Activated CD8-positive, alpha-beta T cell treated with anti-CD3 and anti-CD28 coated beads for 36 hours (primary cell): ENCODE data around the gene C16orf74. TPM values are rescaled to one million over a fixed set of nuclear protein-coding genes. Genes with fewer than 3 reads are reported as not detected.

Source experiments
- ATAC-seq: fragments of 200-7000 bp; cut with Tn5 transposase; one replicate; pipeline ENCODE4 v1.10.0; 2021; ENCODE audit warnings: mild to moderate bottlenecking, moderate library complexity
- CTCF ChIA-PET: fragments of 350-600 bp; sonication (Branson Sonifier 250); formaldehyde crosslinking; loops from one replicate; lab custom pipeline; 2021; ENCODE audit warnings: antibody characterized with exemption; lab: Charles Lee
- POLR2A ChIA-PET: fragments of 350-600 bp; sonication (Branson Sonifier 250); formaldehyde crosslinking; loops from one replicate; lab custom pipeline; 2021; ENCODE audit warnings: antibody characterized with exemption; lab: Charles Lee
- DNase-seq: peaks from one replicate; pipeline ENCODE4 v3.0.0-alpha.2; 2020
- H3K27ac Mint-ChIP-seq: one replicate; pipeline ENCODE4 v1.8.0; 2021; ENCODE audit warnings: mild to moderate bottlenecking, mixed read lengths
- H3K27me3 Mint-ChIP-seq: one replicate; pipeline ENCODE4 v1.8.0; 2021; ENCODE audit warnings: mixed read lengths
- H3K36me3 Mint-ChIP-seq: one replicate; pipeline ENCODE4 v1.8.0; 2021; ENCODE audit warnings: low read depth, mixed read lengths
- H3K4me1 Mint-ChIP-seq: one replicate; pipeline ENCODE4 v1.8.0; 2021; ENCODE audit warnings: low read depth, mixed read lengths
- H3K4me3 Mint-ChIP-seq: one replicate; pipeline ENCODE4 v1.8.0; 2021; ENCODE audit warnings: mild to moderate bottlenecking, moderate library complexity, mixed read lengths
- H3K9me3 Mint-ChIP-seq: one replicate; pipeline ENCODE4 v1.8.0; 2021; ENCODE audit warnings: mixed read lengths
- intact Hi-C: fragments of 100-400 bp; cut with micrococcal nuclease; formaldehyde crosslinking; loops from one replicate; pipeline ENCODE4 v1.10.0; 2022
- total RNA-seq, 2 experiments: library from RNA; stranded (reverse); gene quantifications; one replicate each; pipeline ENCODE4 v1.2.3, GENCODE V29; 2021
- TF ChIP-seq, protein P1 (sequence below): fragments of 200-600 bp; IDR thresholded peaks from one replicate; pipeline ENCODE4 v1.8.0; 2022; ENCODE audit warnings: antibody characterized with exemption, mild to moderate bottlenecking

C16orf74 gene
- total RNA-seq, 2 experiments from 2014 or later: 1.1 to 1.4 TPM

GRCh38 chr16:85768199-85768598 is 17.3 kb upstream of the C16orf74 start:
- intact Hi-C loops: no loop called here
- ChIA-PET CTCF (interaction anchor here (1.0 kb wide), 1 partner anchor 51 kb away, joined by 3 read pairs; no protein-coding TSS in a partner anchor), POLR2A (no interaction called here)
- Mint-ChIP-seq H3K4me1 (no peaks in the 10 kb centered on the region), H3K36me3 (no peaks in the 10 kb centered on the region), H3K4me3 (no peak overlapping the region), H3K9me3 (no peaks in the 10 kb centered on the region), H3K27ac (no peak overlapping the region), H3K27me3 (no peaks in the 10 kb centered on the region)
- TF ChIP-seq, protein P1, sequence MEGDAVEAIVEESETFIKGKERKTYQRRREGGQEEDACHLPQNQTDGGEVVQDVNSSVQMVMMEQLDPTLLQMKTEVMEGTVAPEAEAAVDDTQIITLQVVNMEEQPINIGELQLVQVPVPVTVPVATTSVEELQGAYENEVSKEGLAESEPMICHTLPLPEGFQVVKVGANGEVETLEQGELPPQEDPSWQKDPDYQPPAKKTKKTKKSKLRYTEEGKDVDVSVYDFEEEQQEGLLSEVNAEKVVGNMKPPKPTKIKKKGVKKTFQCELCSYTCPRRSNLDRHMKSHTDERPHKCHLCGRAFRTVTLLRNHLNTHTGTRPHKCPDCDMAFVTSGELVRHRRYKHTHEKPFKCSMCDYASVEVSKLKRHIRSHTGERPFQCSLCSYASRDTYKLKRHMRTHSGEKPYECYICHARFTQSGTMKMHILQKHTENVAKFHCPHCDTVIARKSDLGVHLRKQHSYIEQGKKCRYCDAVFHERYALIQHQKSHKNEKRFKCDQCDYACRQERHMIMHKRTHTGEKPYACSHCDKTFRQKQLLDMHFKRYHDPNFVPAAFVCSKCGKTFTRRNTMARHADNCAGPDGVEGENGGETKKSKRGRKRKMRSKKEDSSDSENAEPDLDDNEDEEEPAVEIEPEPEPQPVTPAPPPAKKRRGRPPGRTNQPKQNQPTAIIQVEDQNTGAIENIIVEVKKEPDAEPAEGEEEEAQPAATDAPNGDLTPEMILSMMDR: no peak
- DNase-seq (no peak), ATAC-seq (no peak)

DNA sequence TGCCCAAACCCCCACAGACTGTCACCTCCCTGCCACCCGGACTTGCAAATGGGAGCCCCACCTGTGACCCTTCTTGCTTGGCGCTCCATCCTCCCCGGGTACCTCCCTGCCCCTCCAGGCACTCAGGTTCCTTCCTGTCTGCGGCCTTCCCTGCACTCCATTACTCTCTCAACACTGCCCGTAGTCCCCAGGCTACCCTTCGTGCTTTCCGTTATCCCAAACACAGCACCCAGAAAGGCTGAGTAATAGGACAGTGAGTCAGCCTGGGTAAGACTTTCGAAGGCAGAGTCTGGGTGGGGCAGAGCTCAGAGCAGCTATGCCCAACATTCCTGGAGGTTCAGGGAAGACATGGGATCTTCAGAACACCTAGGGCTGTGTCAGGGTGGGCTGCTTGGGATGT is 16.6 kb upstream of the C16orf74 start:
- ATAC-seq (no peak), DNase-seq (no peak)
- intact Hi-C loops: no loop called here
- no peak overlapping the region for H3K4me3 Mint-ChIP-seq
- no peak overlapping the region for H3K27ac Mint-ChIP-seq
- H3K4me1 Mint-ChIP-seq: no peaks in the 10 kb centered on the region
- H3K9me3 Mint-ChIP-seq: no peaks in the 10 kb centered on the region
- POLR2A ChIA-PET: no interaction called here
- no peaks in the 10 kb centered on the region for H3K27me3 Mint-ChIP-seq
- TF ChIP-seq, protein P1: no peak
- no peaks in the 10 kb centered on the region for H3K36me3 Mint-ChIP-seq
- CTCF ChIA-PET: interaction anchor here (0.7 to 1.0 kb wide), 2 partner anchors 31 to 50 kb away, joined by 3 to 4 read pairs; no protein-coding TSS in a partner anchor

DNA sequence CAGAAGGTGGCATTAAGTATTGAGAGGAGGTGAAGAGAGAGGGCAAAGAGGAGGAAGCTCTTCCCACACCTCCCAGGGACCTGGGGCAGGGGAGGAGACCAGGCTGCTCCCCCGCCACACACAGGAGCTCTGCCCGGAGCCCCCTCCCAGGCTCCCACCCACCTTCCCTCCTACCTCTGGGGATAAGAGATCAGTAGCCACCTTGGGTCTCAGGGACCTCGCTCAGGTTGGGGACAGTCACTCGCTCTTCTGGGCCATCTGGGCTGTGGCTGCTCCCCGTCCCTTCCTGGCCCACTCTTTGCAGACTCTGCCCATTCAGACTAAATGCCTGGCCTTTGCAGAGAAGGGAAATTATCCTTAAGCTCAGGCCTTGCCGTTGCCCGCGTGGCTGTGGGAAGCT is 14.9 kb upstream of the C16orf74 start:
- H3K4me1 Mint-ChIP-seq: no peaks in the 10 kb centered on the region
- H3K36me3 Mint-ChIP-seq: no peaks in the 10 kb centered on the region
- H3K27ac Mint-ChIP-seq: no peak overlapping the region
- H3K4me3 Mint-ChIP-seq: no peak overlapping the region
- DNase-seq (no peak), ATAC-seq (no peak)
- intact Hi-C loops: no loop called here
- no peaks in the 10 kb centered on the region for H3K9me3 Mint-ChIP-seq
- POLR2A ChIA-PET: no interaction called here
- CTCF ChIA-PET: no interaction called here
- TF ChIP-seq, protein P1: no peak
- H3K27me3 Mint-ChIP-seq: no peaks in the 10 kb centered on the region

DNA sequence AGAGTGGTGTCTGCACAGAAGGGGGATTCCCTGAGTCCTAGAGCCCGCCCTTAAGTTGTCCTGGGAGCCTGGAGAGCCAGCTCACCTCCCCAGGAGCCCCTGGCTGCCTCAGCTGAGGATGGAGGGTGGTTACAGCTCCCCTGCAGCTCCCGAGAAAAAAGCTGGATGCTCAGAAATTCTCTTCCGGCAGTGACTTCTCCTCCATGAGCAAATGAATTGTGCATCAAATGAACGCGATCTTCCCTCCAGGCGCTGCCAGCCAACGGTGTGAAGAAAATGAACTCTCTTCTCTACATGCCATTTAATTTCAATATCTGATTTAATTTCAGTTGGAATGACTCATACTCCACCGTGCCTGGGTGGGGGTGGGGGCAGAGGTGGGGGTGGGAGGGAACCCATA is 14.3 kb upstream of the C16orf74 start:
- H3K27me3 Mint-ChIP-seq: peaks cover 2% of the 10 kb centered on the region
- TF ChIP-seq, protein P1: no peak
- H3K27ac Mint-ChIP-seq: no peak overlapping the region
- POLR2A ChIA-PET: no interaction called here
- DNase-seq (no peak), ATAC-seq (no peak)
- no peaks in the 10 kb centered on the region for H3K4me1 Mint-ChIP-seq
- H3K36me3 Mint-ChIP-seq: no peaks in the 10 kb centered on the region
- H3K9me3 Mint-ChIP-seq: no peaks in the 10 kb centered on the region
- H3K4me3 Mint-ChIP-seq: no peak overlapping the region
- CTCF ChIA-PET: no interaction called here
- intact Hi-C loops: no loop called here

- H3K27me3 Mint-ChIP-seq: peaks cover 17% of the 10 kb centered on the region
- H3K36me3 Mint-ChIP-seq: no peaks in the 10 kb centered on the region
- TF ChIP-seq, protein P1: no peak
- no peak for DNase-seq
- ChIA-PET POLR2A (interaction anchor here (0.7 kb wide), 1 partner anchor 113 kb away, joined by 3 read pairs; no protein-coding TSS in a partner anchor), CTCF (no interaction called here)
- H3K4me3 Mint-ChIP-seq: no peak overlapping the region
- H3K27ac Mint-ChIP-seq: no peak overlapping the region
- H3K9me3 Mint-ChIP-seq: no peaks in the 10 kb centered on the region
- intact Hi-C loops: no loop called here
- no peak for ATAC-seq
- H3K4me1 Mint-ChIP-seq: peaks cover 7% of the 10 kb centered on the region
Observed at GRCh38 chr16:85763616-85764015, 12.7 kb upstream of the C16orf74 start.
